Measurements from ENCODE around the gene TMEM150B.

TMEM150B gene

DNA sequence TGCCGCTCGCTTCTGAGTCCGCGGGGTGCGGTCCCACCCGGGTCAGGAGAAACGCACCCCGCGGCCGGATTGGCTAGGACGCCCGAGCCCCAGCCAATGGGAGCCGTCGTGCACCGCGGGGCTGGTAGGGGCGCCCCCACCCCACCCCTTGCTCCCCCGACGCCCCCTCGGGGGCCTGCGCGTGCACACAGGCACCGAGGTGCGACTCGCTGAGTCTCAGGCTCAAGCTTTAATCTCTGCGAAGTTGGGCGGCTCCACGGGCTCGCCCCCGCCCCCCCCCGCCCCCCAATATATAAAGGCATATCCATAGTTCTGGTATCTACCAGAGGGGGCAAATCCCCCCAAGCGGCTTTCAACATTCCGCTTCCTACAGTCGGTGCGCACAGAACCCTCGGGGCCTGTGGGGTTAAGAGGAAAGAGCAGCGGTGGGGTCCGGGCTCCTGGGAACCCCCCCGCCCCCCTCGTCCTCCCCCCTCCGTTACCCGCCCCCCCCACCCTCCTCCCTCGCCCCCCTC lies 29.6 kb upstream of the TMEM150B start, which contains the start of gene COX6B2:
Gene COX6B2 (minus strand): TSS at position 22 of the 515 bp plus-strand sequence. CDS start 198 bp downstream, outside the sequence.
- no peak for DNase-seq (ENCODE audit: low read depth)

GRCh38 chr19:55353803-55354697 lies 28.9 kb upstream of the TMEM150B start:
- DNase-seq (ENCODE audit: low read depth), result peak; percentile 47

GRCh38 chr19:55353356-55353802 lies 28.2 kb upstream of the TMEM150B start:
- DNase-seq (ENCODE audit: low read depth), result no peak

- DNase-seq (ENCODE audit: low read depth), result no peak
These were observed 27.5 kb upstream of the TMEM150B start for GRCh38 chr19:55352549-55353145.

DNA sequence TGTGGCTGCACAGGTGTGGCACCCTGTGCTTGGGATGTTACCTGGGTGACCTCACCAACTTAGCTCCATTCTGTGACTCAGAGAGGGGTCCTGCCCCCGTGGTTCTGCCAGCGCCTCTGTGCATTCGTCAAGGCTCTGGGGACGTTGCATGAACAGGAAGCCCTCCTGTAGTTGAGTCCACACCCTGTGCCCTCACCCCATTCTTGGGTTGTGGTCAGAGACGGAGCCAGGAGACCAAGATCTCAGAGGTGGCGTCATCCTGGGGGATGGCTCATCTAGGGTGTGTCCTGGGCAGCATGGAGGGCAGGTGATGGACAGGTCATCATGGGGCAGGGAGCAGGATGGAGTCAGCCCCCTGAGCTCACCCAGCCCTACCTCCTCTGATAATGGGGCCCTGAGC lies 26.9 kb upstream of the TMEM150B start:
- no peak for DNase-seq (ENCODE audit: low read depth)

GRCh38 chr19:55350620-55351315 lies 25.6 kb upstream of the TMEM150B start:
- DNase-seq (ENCODE audit: low read depth), result no peak

- no peak for DNase-seq (ENCODE audit: low read depth)
These were observed 23.3 kb upstream of the TMEM150B start for GRCh38 chr19:55348317-55349034.

- no peak for DNase-seq (ENCODE audit: low read depth)
These were observed 22.4 kb upstream of the TMEM150B start for GRCh38 chr19:55347442-55348009.

- no peak for DNase-seq (ENCODE audit: low read depth)
These were observed 21.7 kb upstream of the TMEM150B start for GRCh38 chr19:55346725-55347441.

GRCh38 chr19:55345818-55346724 lies 20.9 kb upstream of the TMEM150B start:
- no peak for DNase-seq (ENCODE audit: low read depth)

- no peak for DNase-seq (ENCODE audit: low read depth)
These were observed 20.1 kb upstream of the TMEM150B start for GRCh38 chr19:55345101-55345817.

DNA sequence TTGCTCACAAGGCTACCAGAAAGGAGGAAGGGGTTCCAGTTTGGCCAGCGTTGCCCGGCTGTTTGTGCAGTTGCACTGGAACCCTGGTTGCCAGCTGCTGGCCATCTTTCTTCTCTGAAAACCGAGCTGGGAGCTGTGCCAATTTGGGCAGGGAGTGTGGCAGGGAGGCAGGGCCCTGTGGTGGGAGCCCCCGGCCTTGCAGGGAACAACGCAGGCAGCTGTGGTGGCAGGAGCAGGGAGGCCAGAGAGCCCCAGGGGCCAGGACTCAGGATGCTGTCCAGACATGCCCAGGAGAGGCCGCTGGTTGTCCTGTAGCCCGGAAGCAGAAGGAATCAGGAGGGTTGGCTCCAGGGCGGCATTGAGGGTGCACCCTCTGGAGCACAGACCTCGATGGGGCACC lies 19.3 kb upstream of the TMEM150B start:
- no peak for DNase-seq (ENCODE audit: low read depth)

DNA sequence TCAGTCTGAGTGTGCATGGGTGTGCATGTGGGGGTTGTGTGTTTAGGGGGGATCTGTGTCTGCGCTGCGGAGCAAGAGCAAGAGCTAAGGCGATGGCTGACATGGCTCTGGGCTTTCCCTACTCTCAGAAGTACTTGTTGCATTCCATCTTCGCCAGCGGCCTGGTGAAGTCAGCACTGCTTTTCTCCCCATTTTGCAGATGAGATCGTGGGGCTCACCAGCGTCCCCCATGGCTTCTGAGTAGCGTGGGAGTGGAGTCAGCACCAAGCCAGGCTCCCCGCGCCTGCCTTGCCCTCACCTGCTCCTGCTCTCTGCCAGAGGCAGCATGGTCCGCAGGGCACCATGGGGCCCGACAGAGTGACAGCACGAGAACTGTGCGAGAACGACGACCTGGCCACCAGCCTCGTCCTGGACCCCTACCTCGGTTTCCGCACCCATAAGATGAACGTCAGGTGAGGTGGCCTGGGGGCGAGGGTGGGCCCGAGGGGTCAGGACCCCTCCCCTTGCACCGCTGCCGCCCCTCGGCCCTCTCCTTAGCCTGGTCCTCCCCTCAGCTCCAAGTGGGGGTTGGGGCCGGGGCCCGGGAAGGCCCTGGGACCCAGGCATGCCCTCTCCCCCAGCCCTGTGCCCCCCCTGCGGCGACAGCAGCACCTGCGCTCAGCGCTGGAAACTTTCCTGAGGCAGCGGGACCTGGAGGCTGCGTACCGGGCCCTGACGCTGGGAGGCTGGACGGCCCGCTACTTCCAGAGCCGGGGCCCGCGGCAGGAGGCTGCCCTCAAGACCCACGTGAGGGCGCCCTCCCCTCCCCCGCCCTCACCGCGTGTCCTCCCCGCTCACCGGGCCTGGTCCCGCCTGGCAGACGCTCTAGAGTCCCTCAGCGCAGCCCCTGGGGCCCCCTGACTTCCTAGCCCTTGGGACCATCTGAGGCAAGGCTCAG lies 16.7 kb upstream of the TMEM150B start:
- DNase-seq (ENCODE audit: low read depth), result no peak

- peak; percentile 75 for DNase-seq (ENCODE audit: low read depth)
These were observed 16.0 kb upstream of the TMEM150B start for GRCh38 chr19:55341171-55341588.

DNA sequence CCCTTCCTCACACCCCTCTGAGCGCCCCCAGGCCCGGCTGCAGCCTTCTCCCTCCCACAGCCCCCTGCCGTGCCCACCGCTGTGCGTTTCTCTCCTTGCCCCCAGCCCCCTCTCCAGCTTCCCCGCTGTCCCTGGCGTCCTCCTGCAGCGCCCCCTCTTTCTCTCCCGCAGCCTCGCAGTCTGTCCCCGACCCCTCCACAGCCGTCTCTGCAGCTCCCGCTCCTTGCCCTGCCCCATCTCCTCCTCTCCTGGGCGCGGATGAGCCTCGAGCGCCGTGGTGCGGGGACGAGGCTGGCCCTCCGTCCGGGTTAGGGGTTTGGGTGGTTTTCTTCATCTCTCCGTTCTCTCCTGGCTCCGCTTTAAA lies 15.6 kb upstream of the TMEM150B start:
- peak; percentile 40 for DNase-seq (ENCODE audit: low read depth)

DNA sequence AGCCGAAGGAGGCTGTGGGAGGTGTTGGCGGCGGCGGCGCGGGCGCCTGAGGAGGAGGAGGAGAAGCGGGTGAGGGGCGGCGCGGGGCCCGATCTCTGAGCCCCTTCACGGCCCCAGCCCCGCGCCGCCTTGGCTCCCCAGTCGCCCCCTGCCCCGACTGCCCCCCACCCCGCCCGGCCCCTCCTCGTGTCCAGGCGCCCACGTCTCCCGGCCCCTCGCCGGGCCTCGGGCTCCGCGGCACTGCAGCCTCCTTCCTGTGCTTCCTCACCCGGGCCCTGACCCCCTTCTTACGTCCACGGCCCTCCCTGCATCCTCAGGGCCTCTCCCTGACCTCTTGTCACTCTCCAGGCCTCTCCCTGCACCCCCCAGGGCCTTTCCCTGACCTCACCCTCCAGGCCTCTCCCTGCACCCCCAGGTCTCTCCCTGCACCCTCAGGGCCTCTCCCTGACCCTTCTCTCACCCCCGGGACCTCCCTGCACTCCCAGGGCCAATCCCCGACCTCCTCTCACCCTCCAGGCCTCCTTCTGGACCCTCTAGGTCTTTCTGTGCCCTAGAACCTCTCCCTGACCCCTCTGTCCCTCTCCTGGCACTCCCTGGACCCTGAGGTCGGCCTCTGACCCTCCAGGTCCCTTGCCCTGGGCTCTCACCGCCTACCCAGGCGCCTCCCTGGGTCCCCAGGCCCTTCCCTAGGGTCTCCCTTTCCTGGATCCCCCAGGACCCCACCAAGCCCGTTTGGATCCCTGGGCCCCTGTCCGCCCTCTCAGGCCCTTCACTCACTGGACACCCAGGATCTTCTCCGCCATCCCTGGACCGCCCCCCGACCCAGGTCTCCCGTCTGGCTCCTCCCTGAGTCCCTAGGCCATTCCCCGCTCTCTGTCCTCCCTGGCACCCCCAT lies 15.0 kb upstream of the TMEM150B start:
- DNase-seq (ENCODE audit: low read depth), result peak; percentile 40
